SH-SY5Y (cell line): ENCODE results near the gene TMEM44.

Source experiments
- GATA2 ChIP-seq: IDR thresholded peaks from 2 replicates; pipeline ENCODE4 v1.6.1; 2011; ENCODE audit warnings: mild to moderate bottlenecking, low read depth, low read length
- GATA3 ChIP-seq: IDR thresholded peaks from 2 replicates; pipeline ENCODE4 v1.6.1; 2011; ENCODE audit warnings: low read depth, mild to moderate bottlenecking, low read length, moderate library complexity

GRCh38 chr3:194540274-194540905 lies 92.8 kb downstream of the TMEM44 start:
- TF ChIP-seq GATA3, result no peak
- TF ChIP-seq GATA2, result no peak
